Mucosa of rectum (tissue), 2 donors: Measurements from ENCODE around the gene SLC6A13.
"Not testable (repeated sequence)": the region's sequence is repeated elsewhere in the genome, so short reads cannot be mapped to it uniquely, and the experiment has no call there.

Source experiments
- H3K27ac ChIP-seq, 2 donors: one replicate each; pipeline ENCODE4 v1.7.0; 2013; ENCODE audit warnings: inconsistent platforms in 2 of 2, low read depth in 2 of 2, low read length in 2 of 2
- H3K27me3 ChIP-seq, 2 donors: one replicate each; pipeline ENCODE4 v1.7.0; 2013; ENCODE audit warnings: low read length in 2 of 2; ENCODE audit not compliant: control insufficient read depth in 2 of 2, insufficient read depth in 2 of 2
- H3K36me3 ChIP-seq, 2 donors: one replicate each; pipeline ENCODE4 v1.7.0; 2013; ENCODE audit warnings: low read length in 2 of 2; ENCODE audit not compliant: control insufficient read depth in 2 of 2, insufficient read depth in 2 of 2
- H3K4me1 ChIP-seq, 2 donors: one replicate each; pipeline ENCODE4 v1.7.0; 2013; ENCODE audit warnings: low read length in 2 of 2, mild to moderate bottlenecking in 1 of 2; ENCODE audit not compliant: control insufficient read depth in 2 of 2, insufficient read depth in 2 of 2
- H3K4me3 ChIP-seq, 2 donors: one replicate each; pipeline ENCODE4 v1.7.0; 2013; ENCODE audit warnings: low read length in 2 of 2
- H3K9ac ChIP-seq, 2 donors: one replicate each; pipeline ENCODE4 v1.7.0; 2013; ENCODE audit warnings: low read length in 2 of 2, low read depth in 1 of 2, mild to moderate bottlenecking in 1 of 2
- H3K9me3 ChIP-seq, 2 donors: one replicate each; pipeline ENCODE4 v1.7.0; 2013; ENCODE audit warnings: low read length in 2 of 2; ENCODE audit not compliant: control insufficient read depth in 2 of 2
- donor health status: healthy.
- donor health status: Normal muscosa, but diverticular disease.

The SLC6A13 gene

GRCh38 chr12:236445-236844 lies 26.2 kb downstream of the SLC6A13 start:
- Histone ChIP-seq H3K27ac (no peak overlapping the region), H3K4me1 (no peaks in the 10 kb centered on the region), H3K4me3 (no peak overlapping the region), H3K36me3 (no peaks in the 10 kb centered on the region), H3K9me3 (no peaks in the 10 kb centered on the region), H3K27me3 (peaks cover 0 to 4% of the 10 kb centered on the region in 2 donors), H3K9ac (no peak overlapping the region)

- H3K27me3 ChIP-seq, H3K4me1 ChIP-seq, H3K27ac ChIP-seq, H3K36me3 ChIP-seq, H3K4me3 ChIP-seq, H3K9ac ChIP-seq, H3K9me3 ChIP-seq: not testable (repeated sequence)
Observed at GRCh38 chr12:235967-236366, 26.7 kb downstream of the SLC6A13 start.

- Histone ChIP-seq H3K36me3 (no peaks in the 10 kb centered on the region), H3K4me3 (no peak overlapping the region), H3K9me3 (no peaks in the 10 kb centered on the region), H3K27ac (no peak overlapping the region), H3K27me3 (peaks cover under 1 to 4% of the 10 kb centered on the region in 2 donors), H3K4me1 (no peaks in the 10 kb centered on the region), H3K9ac (no peak overlapping the region)
Observed at GRCh38 chr12:234891-235415, 27.7 kb downstream of the SLC6A13 start.

GRCh38 chr12:234019-234418 lies 28.6 kb downstream of the SLC6A13 start:
- Histone ChIP-seq H3K4me1 (no peaks in the 10 kb centered on the region), H3K27ac (no peak overlapping the region), H3K4me3 (no peak overlapping the region), H3K9me3 (no peaks in the 10 kb centered on the region), H3K9ac (no peak overlapping the region), H3K36me3 (no peaks in the 10 kb centered on the region), H3K27me3 (peaks cover 4% of the 10 kb centered on the region in 2 donors)

- Histone ChIP-seq H3K4me1 (no peaks in the 10 kb centered on the region), H3K9ac (no peak overlapping the region), H3K4me3 (no peak overlapping the region), H3K27ac (no peak overlapping the region), H3K36me3 (no peaks in the 10 kb centered on the region), H3K27me3 (peaks cover 4% of the 10 kb centered on the region in 2 donors), H3K9me3 (no peaks in the 10 kb centered on the region)
Observed at GRCh38 chr12:233615-233968, 29.0 kb downstream of the SLC6A13 start.

- H3K4me1 ChIP-seq: no peaks in the 10 kb centered on the region
- H3K4me3 ChIP-seq: no peak overlapping the region
- H3K36me3 ChIP-seq: no peaks in the 10 kb centered on the region
- peaks cover 4% of the 10 kb centered on the region in 2 donors for H3K27me3 ChIP-seq
- H3K27ac ChIP-seq: no peak overlapping the region
- H3K9ac ChIP-seq: no peak overlapping the region
- no peaks in the 10 kb centered on the region for H3K9me3 ChIP-seq
Observed at GRCh38 chr12:232731-233614, 29.7 kb downstream of the SLC6A13 start.

- H3K27ac ChIP-seq: no peak overlapping the region
Observed at GRCh38 chr12:230925-231671, 31.5 kb downstream of the SLC6A13 start.

GRCh38 chr12:229441-230191 lies 33.0 kb downstream of the SLC6A13 start:
- H3K4me3 ChIP-seq: no peak overlapping the region
- no peaks in the 10 kb centered on the region for H3K36me3 ChIP-seq
- H3K9ac ChIP-seq: no peak overlapping the region
- no peaks in the 10 kb centered on the region for H3K9me3 ChIP-seq
- H3K27me3 ChIP-seq: peaks cover 4% of the 10 kb centered on the region in 2 donors
- H3K27ac ChIP-seq: no peak overlapping the region
- H3K4me1 ChIP-seq: no peaks in the 10 kb centered on the region

More at GRCh38 chr12:230925-231671, 31.5 kb downstream of the SLC6A13 start:
- Histone ChIP-seq H3K4me3 (no peak overlapping the region), H3K36me3 (no peaks in the 10 kb centered on the region), H3K9me3 (no peaks in the 10 kb centered on the region), H3K4me1 (no peaks in the 10 kb centered on the region), H3K27me3 (peaks cover 4% of the 10 kb centered on the region in 2 donors), H3K9ac (no peak overlapping the region)

GRCh38 chr12:228846-229200 lies 33.8 kb downstream of the SLC6A13 start:
- H3K9ac ChIP-seq: no peak overlapping the region
- H3K9me3 ChIP-seq: no peaks in the 10 kb centered on the region
- peaks cover 4 to 7% of the 10 kb centered on the region in 2 donors for H3K27me3 ChIP-seq
- H3K4me1 ChIP-seq: no peaks in the 10 kb centered on the region
- H3K27ac ChIP-seq: no peak overlapping the region
- no peak overlapping the region for H3K4me3 ChIP-seq
- H3K36me3 ChIP-seq: no peaks in the 10 kb centered on the region
